ENCODE results near the gene UBL4B. TPM values are rescaled to one million over a fixed set of nuclear protein-coding genes. Genes with fewer than 3 reads are reported as not detected.

The UBL4B gene
- total RNA-seq, 2 donors from 2014 or later: 8.4 TPM; not detected in 1

- Histone ChIP-seq H3K27me3 (replicated peaks; ENCODE audit: insufficient read depth) (peaks cover 2% of the 10 kb centered on the region), H3K36me3 (no peaks in the 10 kb centered on the region), H3K4me1 (replicated peaks) (no peaks in the 10 kb centered on the region), H3K4me3 (no peak overlapping the region), H3K9me3 (no peaks in the 10 kb centered on the region), H3K27ac (no peak overlapping the region)
- WGBS: 3% methylated on average over 7 of the region's 7 CpGs
- no peak for TF ChIP-seq CTCF (IDR thresholded peaks at IDR 0.05)
- no peak for TF ChIP-seq POLR2AphosphoS5 (IDR thresholded peaks at IDR 0.05)
- no peak for TF ChIP-seq POLR2A (IDR thresholded peaks at IDR 0.05)
- intact Hi-C loops (cut with DNase I): no loop called here
- no peak for DNase-seq (ENCODE audit: low spot score)
Measured at GRCh38 chr1:110136911-110137310, 24.7 kb downstream of the UBL4B start.

GRCh38 chr1:110138956-110139355, 26.7 kb downstream of the UBL4B start:
- DNase-seq (ENCODE audit: low spot score): no peak
- H3K36me3 ChIP-seq: no peaks in the 10 kb centered on the region
- intact Hi-C loops (cut with DNase I): no loop called here
- 40% methylated on average over 3 of the region's 3 CpGs for WGBS
- no peaks in the 10 kb centered on the region for H3K4me1 ChIP-seq (replicated peaks)
- TF ChIP-seq POLR2AphosphoS5 (IDR thresholded peaks at IDR 0.05) (no peak), CTCF (IDR thresholded peaks at IDR 0.05) (no peak), POLR2A (IDR thresholded peaks at IDR 0.05) (no peak)
- peaks cover 3% of the 10 kb centered on the region for H3K27me3 ChIP-seq (replicated peaks; ENCODE audit: insufficient read depth)
- H3K27ac ChIP-seq: no peak overlapping the region
- H3K4me3 ChIP-seq: no peak overlapping the region
- H3K9me3 ChIP-seq: no peaks in the 10 kb centered on the region

GRCh38 chr1:110144366-110144765, 32.1 kb downstream of the UBL4B start:
- Histone ChIP-seq H3K4me1 (replicated peaks) (no peaks in the 10 kb centered on the region), H3K27me3 (replicated peaks; ENCODE audit: insufficient read depth) (peaks cover 1% of the 10 kb centered on the region), H3K27ac (no peak overlapping the region), H3K36me3 (no peaks in the 10 kb centered on the region), H3K9me3 (no peaks in the 10 kb centered on the region), H3K4me3 (no peak overlapping the region)
- WGBS: 63% methylated on average over 3 of the region's 3 CpGs
- DNase-seq (ENCODE audit: low spot score): no peak
- TF ChIP-seq POLR2A (IDR thresholded peaks at IDR 0.05): no peak
- TF ChIP-seq CTCF (IDR thresholded peaks at IDR 0.05): no peak
- no peak for TF ChIP-seq POLR2AphosphoS5 (IDR thresholded peaks at IDR 0.05)
- intact Hi-C loops (cut with DNase I): no loop called here

- 44% methylated on average over 4 of the region's 4 CpGs for WGBS
- Histone ChIP-seq H3K36me3 (no peaks in the 10 kb centered on the region), H3K9me3 (no peaks in the 10 kb centered on the region), H3K27me3 (replicated peaks; ENCODE audit: insufficient read depth) (peaks cover 8% of the 10 kb centered on the region), H3K4me3 (no peak overlapping the region), H3K27ac (no peak overlapping the region), H3K4me1 (replicated peaks) (peaks cover 6% of the 10 kb centered on the region)
- DNase-seq (ENCODE audit: low spot score): no peak
- intact Hi-C loops (cut with DNase I): no loop called here
- TF ChIP-seq POLR2A (IDR thresholded peaks at IDR 0.05): no peak
Measured at GRCh38 chr1:110148961-110149360, 36.7 kb downstream of the UBL4B start.

GRCh38 chr1:110150330-110151174, 38.3 kb downstream of the UBL4B start, which contains the start of gene SLC6A17:
Gene SLC6A17 (plus strand): TSS chr1:110150494. CDS start chr1:110166930, 16,436 bp downstream.
- WGBS: under 1% methylated on average over 83 of the region's 104 CpGs
- intact Hi-C loops (cut with DNase I): no loop called here

More at GRCh38 chr1:110150330-110151174, 38.3 kb downstream of the UBL4B start, which contains the start of gene SLC6A17:
- DNase-seq (ENCODE audit: low spot score): no peak
- H3K4me1 ChIP-seq (replicated peaks): peaks cover 6% of the 10 kb centered on the region
- TF ChIP-seq POLR2A (IDR thresholded peaks at IDR 0.05) (no peak), POLR2AphosphoS5 (IDR thresholded peaks at IDR 0.05) (no peak), CTCF (IDR thresholded peaks at IDR 0.05) (no peak)
- no peaks in the 10 kb centered on the region for H3K36me3 ChIP-seq
- peak within 1 kb of the TSS in 1 of 2 donors; percentile 21 for H3K4me3 ChIP-seq
- peaks cover 8% of the 10 kb centered on the region for H3K27me3 ChIP-seq (replicated peaks; ENCODE audit: insufficient read depth)
- no peak within 1 kb of the TSS for H3K27ac ChIP-seq
- no peaks in the 10 kb centered on the region for H3K9me3 ChIP-seq

Data from prostate gland (tissue), 2 donors.